Measurements from ENCODE around the gene ALPL.

The ALPL gene

GRCh38 chr1:21569820-21570527 is 60.8 kb downstream of the ALPL start:
- no peak overlapping the region for H3K4me3 ChIP-seq (ENCODE audit: control insufficient read depth, low read depth, low read length)

DNA sequence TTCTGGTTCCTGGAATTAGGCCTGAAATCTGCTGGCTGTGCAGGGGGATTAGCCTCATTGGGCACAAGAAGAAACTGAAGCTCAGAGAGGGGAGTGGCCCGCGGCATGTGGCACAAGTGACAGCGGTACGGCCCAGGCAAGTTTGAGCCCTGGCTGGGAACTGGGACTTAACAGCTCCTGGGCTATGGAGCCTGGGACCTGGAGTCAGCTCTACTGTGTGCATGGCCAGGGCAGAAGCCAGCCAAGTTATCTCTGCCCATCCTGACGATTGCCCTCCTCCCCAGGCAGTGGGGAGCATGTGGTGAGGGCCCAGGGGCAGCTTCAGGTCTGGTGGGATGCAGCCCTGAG is 61.3 kb downstream of the ALPL start:
- TF ChIP-seq, protein P1, sequence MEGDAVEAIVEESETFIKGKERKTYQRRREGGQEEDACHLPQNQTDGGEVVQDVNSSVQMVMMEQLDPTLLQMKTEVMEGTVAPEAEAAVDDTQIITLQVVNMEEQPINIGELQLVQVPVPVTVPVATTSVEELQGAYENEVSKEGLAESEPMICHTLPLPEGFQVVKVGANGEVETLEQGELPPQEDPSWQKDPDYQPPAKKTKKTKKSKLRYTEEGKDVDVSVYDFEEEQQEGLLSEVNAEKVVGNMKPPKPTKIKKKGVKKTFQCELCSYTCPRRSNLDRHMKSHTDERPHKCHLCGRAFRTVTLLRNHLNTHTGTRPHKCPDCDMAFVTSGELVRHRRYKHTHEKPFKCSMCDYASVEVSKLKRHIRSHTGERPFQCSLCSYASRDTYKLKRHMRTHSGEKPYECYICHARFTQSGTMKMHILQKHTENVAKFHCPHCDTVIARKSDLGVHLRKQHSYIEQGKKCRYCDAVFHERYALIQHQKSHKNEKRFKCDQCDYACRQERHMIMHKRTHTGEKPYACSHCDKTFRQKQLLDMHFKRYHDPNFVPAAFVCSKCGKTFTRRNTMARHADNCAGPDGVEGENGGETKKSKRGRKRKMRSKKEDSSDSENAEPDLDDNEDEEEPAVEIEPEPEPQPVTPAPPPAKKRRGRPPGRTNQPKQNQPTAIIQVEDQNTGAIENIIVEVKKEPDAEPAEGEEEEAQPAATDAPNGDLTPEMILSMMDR (IDR thresholded peaks at IDR 0.05; ENCODE audit: control insufficient read depth, insufficient read depth, low read depth, low read length, missing control alignments): no peak
- DNase-seq (ENCODE audit: low read depth): no peak
- no peak overlapping the region for H3K4me3 ChIP-seq (ENCODE audit: control insufficient read depth, low read depth, low read length)

More at GRCh38 chr1:21569820-21570527, 60.8 kb downstream of the ALPL start:
- TF ChIP-seq, protein P1 (IDR thresholded peaks at IDR 0.05; ENCODE audit: control insufficient read depth, insufficient read depth, low read depth, low read length, missing control alignments): no peak
- no peak for DNase-seq (ENCODE audit: low read depth)

- H3K4me3 ChIP-seq (ENCODE audit: control insufficient read depth, low read depth, low read length): no peak overlapping the region
- TF ChIP-seq, protein P1 (IDR thresholded peaks at IDR 0.05; ENCODE audit: control insufficient read depth, insufficient read depth, low read depth, low read length, missing control alignments): no peak
- DNase-seq (ENCODE audit: low read depth): no peak
These were observed 61.7 kb downstream of the ALPL start for GRCh38 chr1:21570885-21571284.

DNA sequence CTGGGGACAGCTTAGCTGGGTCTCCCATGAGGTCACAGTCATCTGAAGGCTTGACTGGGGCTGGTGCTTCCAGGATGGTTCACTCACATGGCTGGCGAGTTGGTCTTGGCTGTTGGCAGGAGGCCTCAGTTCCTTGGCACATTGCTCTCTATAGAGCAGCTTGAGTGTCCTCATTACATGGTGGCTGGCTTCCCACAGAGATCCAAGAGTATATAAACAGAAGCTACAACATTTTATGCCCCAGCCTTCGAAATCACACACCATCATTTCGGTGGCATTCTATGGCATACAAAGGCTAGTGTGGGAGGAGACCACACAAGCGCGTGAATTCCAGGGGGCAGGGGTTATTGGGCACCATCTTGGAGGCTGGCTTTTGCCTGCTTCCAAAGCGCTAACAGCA is 63.0 kb downstream of the ALPL start:
- no peak for DNase-seq (ENCODE audit: low read depth)
- H3K4me3 ChIP-seq (ENCODE audit: control insufficient read depth, low read depth, low read length): no peak overlapping the region
- TF ChIP-seq, protein P1 (IDR thresholded peaks at IDR 0.05; ENCODE audit: control insufficient read depth, insufficient read depth, low read depth, low read length, missing control alignments): no peak

DNA sequence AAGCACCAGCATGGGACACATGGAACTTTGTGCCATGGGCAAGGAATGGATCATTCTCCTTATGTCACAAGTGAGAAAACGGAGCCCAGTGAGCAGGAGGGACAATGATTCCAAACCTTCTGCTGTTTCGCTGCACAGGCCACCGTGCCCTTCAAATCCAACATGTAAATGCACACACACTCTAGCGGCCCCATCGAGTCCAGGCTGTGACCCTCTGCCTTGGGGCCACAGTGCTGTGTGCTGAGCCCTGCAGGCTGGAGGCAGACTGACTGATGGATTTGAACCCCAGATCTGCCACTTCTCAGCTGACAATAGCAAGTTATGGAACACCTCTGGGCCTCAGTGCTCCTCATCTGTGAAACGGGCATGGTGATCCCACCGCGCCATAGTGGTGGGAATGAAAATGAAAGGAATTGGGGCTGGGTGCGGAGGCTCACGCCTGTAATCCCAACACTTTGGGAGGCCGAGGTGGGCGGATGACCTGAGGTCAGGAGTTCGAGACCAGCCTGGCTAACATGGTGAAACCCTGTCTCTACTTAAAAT is 63.6 kb downstream of the ALPL start:
- TF ChIP-seq, protein P1 (IDR thresholded peaks at IDR 0.05; ENCODE audit: control insufficient read depth, insufficient read depth, low read depth, low read length, missing control alignments): no peak
- no peak overlapping the region for H3K4me3 ChIP-seq (ENCODE audit: control insufficient read depth, low read depth, low read length)
- DNase-seq (ENCODE audit: low read depth): no peak

- TF ChIP-seq, protein P1 (IDR thresholded peaks at IDR 0.05; ENCODE audit: control insufficient read depth, insufficient read depth, low read depth, low read length, missing control alignments): no peak
- no peak overlapping the region for H3K4me3 ChIP-seq (ENCODE audit: control insufficient read depth, low read depth, low read length)
- DNase-seq (ENCODE audit: low read depth): no peak
These were observed 64.3 kb downstream of the ALPL start for GRCh38 chr1:21573475-21573874.

Measured in AG09309 (cell line).